ENCODE results near the gene GRAMD4.

GRAMD4 gene

GRCh38 chr22:46688949-46689348, 68.8 kb downstream of the GRAMD4 start:
- DNase-seq (ENCODE audit: low read depth, low spot score), result no peak

- DNase-seq (ENCODE audit: low read depth, low spot score), result no peak
Observed at GRCh38 chr22:46690146-46690545, 70.0 kb downstream of the GRAMD4 start.

GRCh38 chr22:46691571-46691970, 71.4 kb downstream of the GRAMD4 start:
- DNase-seq (ENCODE audit: low read depth, low spot score), result no peak

GRCh38 chr22:46693634-46694415, 73.6 kb downstream of the GRAMD4 start:
- no peak for DNase-seq (ENCODE audit: low read depth, low spot score)

GRCh38 chr22:46694416-46695170, 74.4 kb downstream of the GRAMD4 start:
- no peak for DNase-seq (ENCODE audit: low read depth, low spot score)

- no peak for DNase-seq (ENCODE audit: low read depth, low spot score)
Observed at GRCh38 chr22:46695346-46696228, 75.4 kb downstream of the GRAMD4 start.

GRCh38 chr22:46696229-46696518, 76.0 kb downstream of the GRAMD4 start:
- no peak for DNase-seq (ENCODE audit: low read depth, low spot score)

- DNase-seq (ENCODE audit: low read depth, low spot score), result no peak
Observed at GRCh38 chr22:46696614-46697013, 76.4 kb downstream of the GRAMD4 start.

GRCh38 chr22:46697811-46698515, 77.8 kb downstream of the GRAMD4 start:
- no peak for DNase-seq (ENCODE audit: low read depth, low spot score)

- DNase-seq (ENCODE audit: low read depth, low spot score), result no peak
Observed at GRCh38 chr22:46699091-46699490, 78.9 kb downstream of the GRAMD4 start.

GRCh38 chr22:46701262-46701661, 81.1 kb downstream of the GRAMD4 start:
- DNase-seq (ENCODE audit: low read depth, low spot score), result no peak

GRCh38 chr22:46703171-46703995, 83.2 kb downstream of the GRAMD4 start:
- no peak for DNase-seq (ENCODE audit: low read depth, low spot score)

- no peak for DNase-seq (ENCODE audit: low read depth, low spot score)
Observed at GRCh38 chr22:46703996-46704370, 83.8 kb downstream of the GRAMD4 start.

GRCh38 chr22:46706060-46706459, 85.9 kb downstream of the GRAMD4 start:
- no peak for DNase-seq (ENCODE audit: low read depth, low spot score)

GRCh38 chr22:46707305-46707704, 87.1 kb downstream of the GRAMD4 start:
- DNase-seq (ENCODE audit: low read depth, low spot score), result no peak

- DNase-seq (ENCODE audit: low read depth, low spot score), result no peak
Observed at GRCh38 chr22:46707827-46708570, 87.8 kb downstream of the GRAMD4 start.

- DNase-seq (ENCODE audit: low read depth, low spot score), result no peak
Observed at GRCh38 chr22:46708766-46709330, 88.7 kb downstream of the GRAMD4 start.

GRCh38 chr22:46710806-46711205, 90.6 kb downstream of the GRAMD4 start:
- no peak for DNase-seq (ENCODE audit: low read depth, low spot score)

- no peak for DNase-seq (ENCODE audit: low read depth, low spot score)
Observed at GRCh38 chr22:46712288-46712687, 92.1 kb downstream of the GRAMD4 start.

- no peak for DNase-seq (ENCODE audit: low read depth, low spot score)
Observed at GRCh38 chr22:46714550-46714949, 94.4 kb downstream of the GRAMD4 start.
